KOPT-K1 (cell line): ENCODE results near the gene IGFBP1.
"Not testable (repeated sequence)": the region's sequence is repeated elsewhere in the genome, so short reads cannot be mapped to it uniquely, and the experiment has no call there.

ENCODE experiments used
- H3K27ac ChIP-seq: fragments of 200-600 bp; sonication (generic); 2 replicates; pipeline ENCODE4 v1.5.1; 2016; ENCODE audit warnings: antibody characterized with exemption, mild to moderate bottlenecking, low read depth, low read length; ENCODE audit not compliant: poor library complexity, severe bottlenecking
- H3K36me3 ChIP-seq: fragments of 200-600 bp; sonication (generic); 2 replicates; pipeline ENCODE4 v1.5.1; 2017; ENCODE audit warnings: antibody characterized with exemption, mild to moderate bottlenecking, low read length, moderate library complexity; ENCODE audit not compliant: insufficient read depth
- H3K9me3 ChIP-seq: fragments of 200-600 bp; sonication (generic); 2 replicates; pipeline ENCODE4 v1.5.1; 2017; ENCODE audit warnings: antibody characterized with exemption, low read length, mild to moderate bottlenecking; ENCODE audit not compliant: insufficient read depth, poor library complexity, severe bottlenecking

Gene IGFBP1

GRCh38 chr7:45927721-45928120, 39.4 kb downstream of the IGFBP1 start:
- Histone ChIP-seq H3K9me3 (no peaks in the 10 kb centered on the region), H3K27ac (no peak overlapping the region), H3K36me3 (no peaks in the 10 kb centered on the region)

GRCh38 chr7:45930967-45931366, 42.7 kb downstream of the IGFBP1 start:
- no peak overlapping the region for H3K27ac ChIP-seq
- no peaks in the 10 kb centered on the region for H3K9me3 ChIP-seq
- H3K36me3 ChIP-seq: no peaks in the 10 kb centered on the region

GRCh38 chr7:45937301-45937700, 49.0 kb downstream of the IGFBP1 start:
- H3K9me3 ChIP-seq: peaks cover 6% of the 10 kb centered on the region
- no peaks in the 10 kb centered on the region for H3K36me3 ChIP-seq
- no peak overlapping the region for H3K27ac ChIP-seq

- H3K36me3 ChIP-seq: no peaks in the 10 kb centered on the region
- no peak overlapping the region for H3K27ac ChIP-seq
- peaks cover 6% of the 10 kb centered on the region for H3K9me3 ChIP-seq
Observed at GRCh38 chr7:45937862-45938261, 49.6 kb downstream of the IGFBP1 start.

- Histone ChIP-seq H3K27ac (no peak overlapping the region), H3K9me3 (peaks cover 6% of the 10 kb centered on the region), H3K36me3 (no peaks in the 10 kb centered on the region)
Observed at GRCh38 chr7:45938626-45939302, 50.5 kb downstream of the IGFBP1 start.

- Histone ChIP-seq H3K9me3 (peaks cover 6% of the 10 kb centered on the region), H3K27ac (no peak overlapping the region), H3K36me3 (no peaks in the 10 kb centered on the region)
Observed at GRCh38 chr7:45939574-45939973, 51.3 kb downstream of the IGFBP1 start.

GRCh38 chr7:45940237-45940781, 52.0 kb downstream of the IGFBP1 start:
- not testable (repeated sequence) for H3K36me3 ChIP-seq, H3K9me3 ChIP-seq
- H3K27ac ChIP-seq: peak overlapping the region; percentile 35

GRCh38 chr7:45940939-45941338, 52.7 kb downstream of the IGFBP1 start:
- Histone ChIP-seq H3K36me3 (no peaks in the 10 kb centered on the region), H3K27ac (no peak overlapping the region), H3K9me3 (peaks cover 6% of the 10 kb centered on the region)
